Peyer's patch (tissue), 4 donors: Measurements from ENCODE around the gene MASP1.

Source experiments
- CTCF ChIP-seq, 6 experiments: fragments of 450-650 bp in 4 of 6; fragments of 200-600 bp in 2 of 6; sonication (generic) in 1 of 6; IDR thresholded peaks; one replicate each; pipeline ENCODE4 v1.5.1; 2017 to 2019; ENCODE audit warnings: antibody characterized with exemption in 6 of 6, mild to moderate bottlenecking in 3 of 6, moderate library complexity in 1 of 6
- POLR2A ChIP-seq, 2 donors: fragments of 450-650 bp; IDR thresholded peaks; one replicate each; pipeline ENCODE4 v1.5.1; 2017; ENCODE audit warnings: antibody characterized with exemption in 2 of 2, mild to moderate bottlenecking in 2 of 2, moderate library complexity in 2 of 2

DNA sequence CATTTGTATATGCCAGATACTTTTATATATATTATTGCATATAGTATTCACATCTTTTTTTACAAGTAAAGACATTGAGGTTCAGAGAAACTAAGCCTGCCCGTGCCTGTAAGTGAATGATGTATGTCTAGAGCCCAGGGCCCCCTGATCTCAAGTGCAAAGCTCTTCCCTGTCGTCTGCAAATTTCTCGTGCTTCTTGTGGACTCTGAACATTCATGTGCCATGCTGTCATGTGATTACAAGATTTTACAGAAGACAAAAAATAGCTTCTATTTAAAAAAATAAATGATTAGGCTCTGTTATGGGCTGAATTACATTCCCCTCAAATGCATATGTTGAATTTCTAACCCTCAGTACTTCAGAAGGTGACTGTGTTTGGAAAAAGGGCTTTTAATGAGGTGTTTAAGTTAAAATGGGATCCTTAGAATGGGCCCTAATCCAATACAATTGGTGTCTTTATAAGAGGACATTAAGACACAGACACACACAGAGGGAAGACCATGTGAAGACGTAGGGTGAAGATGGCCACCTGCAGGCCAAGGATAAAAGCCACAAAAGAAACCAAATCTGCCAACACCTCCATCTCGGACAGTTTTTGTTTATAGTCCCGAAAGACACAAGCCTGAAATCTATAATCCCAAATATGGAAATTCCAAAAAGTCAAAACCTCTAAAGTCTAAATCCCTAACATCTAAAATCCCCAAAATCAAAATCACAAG, 3.9 kb upstream of the MASP1 start:
- TF ChIP-seq CTCF (IDR thresholded peaks at IDR 0.05) (no peak), POLR2A (IDR thresholded peaks at IDR 0.05) (no peak)
